HepG2 (cell line): ENCODE results near the gene HTRA3. TPM values are rescaled to one million over a fixed set of nuclear protein-coding genes. Genes with fewer than 3 reads are reported as not detected.

Source experiments
- ATAC-seq: fragments of 200-7000 bp; cut with Tn5 transposase; 3 replicates; pipeline ENCODE4 v1.9.1; 2020; ENCODE audit warnings: mild to moderate bottlenecking, moderate library complexity
- BruUV-seq: library from RNA; stranded (reverse); fragments of 400-500 nt; replicated peaks from 2 replicates; lab custom pipeline; 2021; lab: Mats Ljungman, UMichigan
- CTCF ChIA-PET: fragments of 300-600 bp; formaldehyde crosslinking; extraction: SDS; loops from one replicate; lab custom pipeline; 2021; ENCODE audit warnings: low total read pairs, inconsistent platforms, low intra/inter-chr PET ratio; lab: Yijun Ruan, JAX
- POLR2A ChIA-PET: fragments of 350-600 bp; sonication (Branson Sonifier 250); formaldehyde crosslinking; loops from one replicate; lab custom pipeline; 2020; ENCODE audit warnings: antibody characterized with exemption, inconsistent platforms; lab: Yijun Ruan, JAX
- DNase-seq: peaks from one replicate; pipeline ENCODE4 v3.0.0-alpha.2; 2015; ENCODE audit warnings: low spot score
- FAIRE-seq: peaks from 3 replicates; lab custom pipeline; 2011; peaks lifted over from hg19 to GRCh38; lab: Jason Lieb, UNC
- H2AFZ ChIP-seq: one replicate; pipeline ENCODE4 v1.6.1; 2011; ENCODE audit warnings: low read length, inconsistent platforms
- H3K27ac ChIP-seq: fragments of 300-600 bp; 3 replicates; pipeline ENCODE4 v1.8.0; 2011; ENCODE audit warnings: mixed run types, mild to moderate bottlenecking, mixed read lengths, low read length, inconsistent platforms; ENCODE audit not compliant: insufficient read depth; ENCODE audit errors: extremely low read length
- H3K27me3 ChIP-seq, 2 experiments: fragments of 200-600 bp in 1 of 2; 2 replicates in 1 of 2; 3 replicates in 1 of 2; pipeline versions ENCODE4 v1.6.0 to v1.8.0; 2011; ENCODE audit warnings: low read length in 2 of 2, mild to moderate bottlenecking in 2 of 2, moderate library complexity in 2 of 2, inconsistent platforms in 1 of 2; ENCODE audit not compliant: insufficient read depth in 2 of 2, control insufficient read depth in 1 of 2
- H3K36me3 ChIP-seq, 2 experiments: fragments of 200-600 bp in 1 of 2; replicated peaks in 1 of 2; 2 replicates in 1 of 2; 3 replicates in 1 of 2; pipeline versions ENCODE4 v1.5.1 to v1.8.0; 2011; ENCODE audit warnings: low read length in 2 of 2, inconsistent platforms in 1 of 2; ENCODE audit not compliant: insufficient read depth in 2 of 2, control insufficient read depth in 1 of 2
- H3K4me1 ChIP-seq: 2 replicates; pipeline ENCODE4 v1.5.1; 2012; ENCODE audit warnings: low read length, inconsistent platforms; ENCODE audit not compliant: insufficient read depth
- H3K4me2 ChIP-seq: 2 replicates; pipeline ENCODE4 v1.6.0; 2011; ENCODE audit warnings: low read depth, low read length, inconsistent platforms
- H3K4me3 ChIP-seq, 3 experiments: fragments of 200-600 bp in 1 of 3; sonication (generic), shearing (Covaris generic) in 1 of 3; replicated peaks in 1 of 3; 2 replicates each; pipeline ENCODE4 v1.5.1; 2011 to 2016; ENCODE audit warnings: low read length in 3 of 3, inconsistent platforms in 2 of 3, low read depth in 2 of 3, mild to moderate bottlenecking in 2 of 3, control low read depth in 1 of 3, mixed read lengths in 1 of 3; ENCODE audit not compliant: insufficient read depth in 1 of 3
- H3K79me2 ChIP-seq: one replicate; pipeline ENCODE4 v1.6.1; 2011; ENCODE audit warnings: low read length, inconsistent platforms; ENCODE audit not compliant: insufficient read depth
- H3K9ac ChIP-seq: 2 replicates; pipeline ENCODE4 v1.6.0; 2011; ENCODE audit warnings: mild to moderate bottlenecking, low read depth, low read length, inconsistent platforms; ENCODE audit not compliant: insufficient read depth
- H3K9me3 ChIP-seq: 2 replicates; pipeline ENCODE4 v1.5.1; 2012; ENCODE audit warnings: mild to moderate bottlenecking, low read length
- H4K20me1 ChIP-seq: 2 replicates; pipeline ENCODE4 v1.6.0; 2011; ENCODE audit warnings: inconsistent platforms, mild to moderate bottlenecking, low read length, moderate library complexity; ENCODE audit not compliant: insufficient read depth
- GABPB1 ChIP-seq: IDR thresholded peaks from 2 replicates; pipeline ENCODE4 v1.6.1; 2016; ENCODE audit warnings: mild to moderate bottlenecking, missing genetic modification reagents, moderate library complexity, missing compliant biosample characterization
- PRPF4 ChIP-seq: fragments of 200-400 bp; formaldehyde crosslinking; IDR thresholded peaks from 2 replicates; pipeline ENCODE4 v1.6.1; 2016; ENCODE audit warnings: low read length, low read depth; ENCODE audit not compliant: poor library complexity, severe bottlenecking
- SCMH1 ChIP-seq: sonication (generic); formaldehyde crosslinking; IDR thresholded peaks from 2 replicates; pipeline ENCODE4 v1.9.0; 2021; ENCODE audit warnings: missing genetic modification reagents, mild to moderate bottlenecking, borderline replicate concordance
- STAG1 ChIP-seq: sonication (generic); formaldehyde crosslinking; IDR thresholded peaks from 2 replicates; pipeline ENCODE4 v1.4.0; 2020; ENCODE audit warnings: missing genetic modification reagents
- WIZ ChIP-seq: sonication (generic); formaldehyde crosslinking; IDR thresholded peaks from 2 replicates; pipeline ENCODE4 v1.5.1; 2020; ENCODE audit warnings: mild to moderate bottlenecking, missing genetic modification reagents
- ZBTB33 ChIP-seq: sonication (generic); formaldehyde crosslinking; IDR thresholded peaks from 2 replicates; pipeline ENCODE4 v1.4.0; 2020; ENCODE audit warnings: missing genetic modification reagents
- WGBS: methylation state at CpG from one replicate; pipeline ENCODE4 v1.1.6; 2017; ENCODE audit warnings: low lambda C conversion rate; 5-methylcytosine and 5-hydroxymethylcytosine counted together
- in situ Hi-C: cut with HindIII; loops from 2 replicates; pipeline ENCODE4 v1.10.0; 2017; ENCODE audit warnings: low pct_unique_long_range_greater_than_20kb; ENCODE audit not compliant: extremely low pct_ligation_motif_present
- intact Hi-C: fragments of 100-400 bp; cut with micrococcal nuclease; formaldehyde crosslinking; loops from one replicate; pipeline ENCODE4 v1.10.0; 2022; ENCODE audit not compliant: unreplicated experiment
- polyA plus RNA-seq, 8 experiments: library from polyadenylated mRNA; depleted of rRNA in 3 of 8; stranded (reverse) in 7 of 8; unstranded in 1 of 8; fragments of >200 nt; fragmentation: Illumina TruSeq in 4 of 8; extraction: Trizol in 4 of 8; gene quantifications; 2 replicates each; pipeline versions ENCODE4 v1.2.1 to v1.2.3, GENCODE V29; 2011 to 2016; ENCODE audit warnings: low read depth in 4 of 8, missing spikeins in 1 of 8, mixed read lengths in 1 of 8; ENCODE audit not compliant: insufficient read depth in 1 of 8
- total RNA-seq, 5 experiments: library from RNA; depleted of rRNA; stranded (reverse); fragments of >200 nt; fragmentation: Illumina TruSeq; extraction: Trizol; gene quantifications; 2 replicates each; pipeline ENCODE4 v1.2.3, GENCODE V29; 2016; ENCODE audit warnings: low read depth in 1 of 5
- TF ChIP-seq, protein P1 (sequence below): sonication (generic); formaldehyde crosslinking; IDR thresholded peaks from 2 replicates; pipeline ENCODE4 v1.5.0; 2020; ENCODE audit warnings: mild to moderate bottlenecking, missing genetic modification reagents
- TF ChIP-seq, protein P2 (sequence below): sonication (generic); formaldehyde crosslinking; IDR thresholded peaks from 2 replicates; pipeline ENCODE4 v1.5.0; 2020; ENCODE audit warnings: mild to moderate bottlenecking, missing genetic modification reagents, moderate library complexity
- TF ChIP-seq, protein P3 (sequence below): sonication (generic); formaldehyde crosslinking; IDR thresholded peaks from 2 replicates; pipeline ENCODE4 v1.4.0; 2020; ENCODE audit warnings: mild to moderate bottlenecking, low read depth, missing genetic modification reagents

Gene HTRA3
- total and polyA plus RNA-seq, 2 of the 13 experiments (the other 11 are each of a cell fraction or from before 2014, with no cell fraction given), result 0.17 TPM; not detected in 1

DNA sequence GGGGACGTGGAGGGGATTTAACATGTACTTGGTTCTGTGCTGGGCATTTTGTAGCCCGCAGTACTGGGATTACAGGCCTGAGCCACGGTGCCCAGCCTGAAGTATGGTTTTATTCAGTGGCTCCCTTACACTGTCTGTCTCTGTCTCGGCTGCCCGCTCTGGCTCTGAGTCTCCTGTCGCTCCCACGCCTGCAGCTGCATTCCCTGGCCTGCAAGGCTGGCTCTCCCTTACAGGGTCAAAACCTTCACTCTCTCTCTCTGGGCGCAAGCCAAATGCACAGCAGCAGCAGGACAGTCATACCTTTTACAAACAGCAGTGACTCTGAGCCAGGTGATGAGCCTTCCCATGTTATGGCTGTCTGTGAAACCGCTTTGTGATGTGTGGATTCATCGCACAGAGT, 72.1 kb downstream of the HTRA3 start:
- H3K9me3 ChIP-seq, result no peaks in the 10 kb centered on the region
- H3K4me1 ChIP-seq, result peaks cover 28% of the 10 kb centered on the region
- intact Hi-C loops, result no loop called here
- no peak overlapping the region for H3K9ac ChIP-seq
- FAIRE-seq (no peak), ATAC-seq (no peak; the same call in 2 of the 3 replicates), DNase-seq (no peak)
- TF ChIP-seq GABPB1 (no peak), PRPF4 (no peak), WIZ (CRISPR knock-in tag) (no peak)
- TF ChIP-seq, protein P1, sequence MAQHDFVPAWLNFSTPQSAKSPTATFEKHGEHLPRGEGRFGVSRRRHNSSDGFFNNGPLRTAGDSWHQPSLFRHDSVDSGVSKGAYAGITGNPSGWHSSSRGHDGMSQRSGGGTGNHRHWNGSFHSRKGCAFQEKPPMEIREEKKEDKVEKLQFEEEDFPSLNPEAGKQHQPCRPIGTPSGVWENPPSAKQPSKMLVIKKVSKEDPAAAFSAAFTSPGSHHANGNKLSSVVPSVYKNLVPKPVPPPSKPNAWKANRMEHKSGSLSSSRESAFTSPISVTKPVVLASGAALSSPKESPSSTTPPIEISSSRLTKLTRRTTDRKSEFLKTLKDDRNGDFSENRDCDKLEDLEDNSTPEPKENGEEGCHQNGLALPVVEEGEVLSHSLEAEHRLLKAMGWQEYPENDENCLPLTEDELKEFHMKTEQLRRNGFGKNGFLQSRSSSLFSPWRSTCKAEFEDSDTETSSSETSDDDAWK (CRISPR knock-in tag), result no peak
- no peak overlapping the region for H3K4me2 ChIP-seq
- no peaks in the 10 kb centered on the region for H3K79me2 ChIP-seq
- no TSS peak for BruUV-seq
- ChIA-PET CTCF (no interaction called here), POLR2A (no interaction called here)
- H3K27me3 ChIP-seq, result peaks cover 4 to 22% of the 10 kb centered on the region in 2 experiments; a peak in 4 of 5 replicates
- H2AFZ ChIP-seq, result no peak overlapping the region
- no peak overlapping the region for H3K4me3 ChIP-seq
- in situ Hi-C loops, result no loop called here
- no peak overlapping the region for H3K27ac ChIP-seq
- no peaks in the 10 kb centered on the region for H4K20me1 ChIP-seq
- no peaks in the 10 kb centered on the region for H3K36me3 ChIP-seq
- 67% methylated on average over 8 of the region's 10 CpGs for WGBS

GRCh38 chr4:8342651-8343261, 73.2 kb downstream of the HTRA3 start:
- peaks cover 7 to 31% of the 10 kb centered on the region in 2 experiments; a peak in 4 of 5 replicates for H3K27me3 ChIP-seq
- H2AFZ ChIP-seq, result no peak overlapping the region
- BruUV-seq, result no TSS peak
- intact Hi-C loops (loop anchor here (1.0 kb wide), 1 partner anchor 75 kb away; no protein-coding TSS in a partner anchor), in situ Hi-C loops (no loop called here)
- no peak overlapping the region for H3K9ac ChIP-seq
- no peak overlapping the region for H3K4me2 ChIP-seq
- ChIA-PET CTCF (no interaction called here), POLR2A (no interaction called here)
- WGBS, result 41% methylated on average over 13 of the region's 16 CpGs
- FAIRE-seq, result no peak
- no peaks in the 10 kb centered on the region for H3K36me3 ChIP-seq
- H3K79me2 ChIP-seq, result no peaks in the 10 kb centered on the region
- H3K27ac ChIP-seq, result no peak overlapping the region
- no peak overlapping the region for H3K4me3 ChIP-seq
- peak; percentile 59 for ATAC-seq
- no peak for DNase-seq
- H3K9me3 ChIP-seq, result no peaks in the 10 kb centered on the region
- no peaks in the 10 kb centered on the region for H4K20me1 ChIP-seq
- H3K4me1 ChIP-seq, result peaks cover 29% of the 10 kb centered on the region
- TF ChIP-seq STAG1 (peak; percentile 36), SCMH1 (CRISPR knock-in tag) (no peak), ZBTB33 (CRISPR knock-in tag) (0 out of 2 replicates have a peak, but pooled peaks have one; percentile 18)
- TF ChIP-seq, protein P2, sequence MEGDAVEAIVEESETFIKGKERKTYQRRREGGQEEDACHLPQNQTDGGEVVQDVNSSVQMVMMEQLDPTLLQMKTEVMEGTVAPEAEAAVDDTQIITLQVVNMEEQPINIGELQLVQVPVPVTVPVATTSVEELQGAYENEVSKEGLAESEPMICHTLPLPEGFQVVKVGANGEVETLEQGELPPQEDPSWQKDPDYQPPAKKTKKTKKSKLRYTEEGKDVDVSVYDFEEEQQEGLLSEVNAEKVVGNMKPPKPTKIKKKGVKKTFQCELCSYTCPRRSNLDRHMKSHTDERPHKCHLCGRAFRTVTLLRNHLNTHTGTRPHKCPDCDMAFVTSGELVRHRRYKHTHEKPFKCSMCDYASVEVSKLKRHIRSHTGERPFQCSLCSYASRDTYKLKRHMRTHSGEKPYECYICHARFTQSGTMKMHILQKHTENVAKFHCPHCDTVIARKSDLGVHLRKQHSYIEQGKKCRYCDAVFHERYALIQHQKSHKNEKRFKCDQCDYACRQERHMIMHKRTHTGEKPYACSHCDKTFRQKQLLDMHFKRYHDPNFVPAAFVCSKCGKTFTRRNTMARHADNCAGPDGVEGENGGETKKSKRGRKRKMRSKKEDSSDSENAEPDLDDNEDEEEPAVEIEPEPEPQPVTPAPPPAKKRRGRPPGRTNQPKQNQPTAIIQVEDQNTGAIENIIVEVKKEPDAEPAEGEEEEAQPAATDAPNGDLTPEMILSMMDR (CRISPR knock-in tag), result peak; percentile 61
- TF ChIP-seq, protein P3, sequence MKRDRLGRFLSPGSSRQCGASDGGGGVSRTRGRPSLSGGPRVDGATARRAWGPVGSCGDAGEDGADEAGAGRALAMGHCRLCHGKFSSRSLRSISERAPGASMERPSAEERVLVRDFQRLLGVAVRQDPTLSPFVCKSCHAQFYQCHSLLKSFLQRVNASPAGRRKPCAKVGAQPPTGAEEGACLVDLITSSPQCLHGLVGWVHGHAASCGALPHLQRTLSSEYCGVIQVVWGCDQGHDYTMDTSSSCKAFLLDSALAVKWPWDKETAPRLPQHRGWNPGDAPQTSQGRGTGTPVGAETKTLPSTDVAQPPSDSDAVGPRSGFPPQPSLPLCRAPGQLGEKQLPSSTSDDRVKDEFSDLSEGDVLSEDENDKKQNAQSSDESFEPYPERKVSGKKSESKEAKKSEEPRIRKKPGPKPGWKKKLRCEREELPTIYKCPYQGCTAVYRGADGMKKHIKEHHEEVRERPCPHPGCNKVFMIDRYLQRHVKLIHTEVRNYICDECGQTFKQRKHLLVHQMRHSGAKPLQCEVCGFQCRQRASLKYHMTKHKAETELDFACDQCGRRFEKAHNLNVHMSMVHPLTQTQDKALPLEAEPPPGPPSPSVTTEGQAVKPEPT (CRISPR knock-in tag), result no peak
